SK-N-MC (cell line): ENCODE data around the gene LRIG1.

ENCODE experiments used
- DNase-seq: peaks from one replicate; pipeline ENCODE4 v3.0.0-alpha.2; 2011; ENCODE audit warnings: low read depth, low spot score
- H3K27ac ChIP-seq: fragments of 200-600 bp; sonication (generic); 2 replicates; pipeline ENCODE4 v1.5.1; 2016; ENCODE audit warnings: mixed run types
- H3K36me3 ChIP-seq: fragments of 200-600 bp; sonication (generic); 2 replicates; pipeline ENCODE4 v1.6.1; 2017; ENCODE audit warnings: antibody characterized with exemption, low read length, mixed read lengths; ENCODE audit not compliant: insufficient read depth
- H3K4me3 ChIP-seq: fragments of 200-600 bp; sonication (generic); 2 replicates; pipeline ENCODE4 v1.5.1; 2016
- H3K9ac ChIP-seq: fragments of 200-600 bp; sonication (generic); 2 replicates; pipeline ENCODE4 v1.8.0; 2017; ENCODE audit warnings: mixed run types, mixed read lengths; ENCODE audit not compliant: insufficient read length
- H3K9me3 ChIP-seq: fragments of 200-600 bp; sonication (generic); 2 replicates; pipeline ENCODE4 v1.6.1; 2017; ENCODE audit warnings: low read depth, mild to moderate bottlenecking, antibody characterized with exemption, low read length, moderate library complexity, mixed read lengths
- EZH2 ChIP-seq: fragments of 200-600 bp; sonication (generic); IDR thresholded peaks from one replicate; pipeline ENCODE4 v1.6.1; 2017; ENCODE audit warnings: antibody characterized with exemption
- FOXP2 ChIP-seq: optimal IDR thresholded peaks from 2 replicates; pipeline ENCODE3; 2011; ENCODE audit warnings: mild to moderate bottlenecking, moderate library complexity; ENCODE audit not compliant: insufficient read depth; ENCODE audit errors: extremely low read length, control extremely low read depth
- POLR2AphosphoS5 ChIP-seq: IDR thresholded peaks from 2 replicates; pipeline ENCODE4 v1.6.1; 2012; ENCODE audit warnings: mild to moderate bottlenecking, low read depth, low read length, borderline replicate concordance

The LRIG1 gene

GRCh38 chr3:66335671-66336070 is 165.2 kb downstream of the LRIG1 start:
- no peaks in the 10 kb centered on the region for H3K36me3 ChIP-seq
- peak overlapping the region; percentile 95 for H3K27ac ChIP-seq
- no peak for DNase-seq
- H3K9me3 ChIP-seq, result no peaks in the 10 kb centered on the region
- peak overlapping the region; percentile 22 for H3K9ac ChIP-seq
- TF ChIP-seq EZH2 (no peak), FOXP2 (no peak), POLR2AphosphoS5 (no peak)
- H3K4me3 ChIP-seq, result no peak overlapping the region
